Endodermal cell (in vitro differentiated cells): ENCODE measurements around the gene UGT1A10. TPM values are rescaled to one million over a fixed set of nuclear protein-coding genes. Genes with fewer than 3 reads are reported as not detected.
"Not testable (repeated sequence)": the region's sequence is repeated elsewhere in the genome, so short reads cannot be mapped to it uniquely, and the experiment has no call there.

ENCODE experiments used
- DNase-seq: peaks from one replicate; pipeline ENCODE4 v3.0.0-alpha.2; 2017
- H3K27ac ChIP-seq: 2 replicates; pipeline ENCODE4 v1.5.1; 2013; ENCODE audit warnings: mild to moderate bottlenecking, low read depth, low read length, moderate library complexity
- H3K27me3 ChIP-seq: 2 replicates; pipeline ENCODE4 v1.6.1; 2013; ENCODE audit warnings: mild to moderate bottlenecking, low read length, moderate library complexity; ENCODE audit not compliant: insufficient read depth, control insufficient read depth, poor library complexity, severe bottlenecking
- H3K36me3 ChIP-seq: 2 replicates; pipeline ENCODE4 v1.7.0; 2013; ENCODE audit warnings: mild to moderate bottlenecking, low read length, moderate library complexity; ENCODE audit not compliant: control insufficient read depth, insufficient read depth
- H3K4me1 ChIP-seq: one replicate; pipeline ENCODE4 v1.7.0; 2013; ENCODE audit warnings: low read length; ENCODE audit not compliant: control insufficient read depth, insufficient read depth
- H3K4me3 ChIP-seq: 2 replicates; pipeline ENCODE4 v1.5.1; 2013; ENCODE audit warnings: mild to moderate bottlenecking, low read length, moderate library complexity
- H3K9ac ChIP-seq: 2 replicates; pipeline ENCODE4 v1.6.1; 2013; ENCODE audit warnings: mild to moderate bottlenecking, low read length, moderate library complexity; ENCODE audit not compliant: poor library complexity, severe bottlenecking; ENCODE audit errors: extremely low read depth
- H3K9me3 ChIP-seq: 2 replicates; pipeline ENCODE4 v1.6.1; 2013; ENCODE audit warnings: mild to moderate bottlenecking, low read length, moderate library complexity; ENCODE audit not compliant: control insufficient read depth
- H3K27ac Mint-ChIP-seq: 2 replicates; pipeline ENCODE4 v1.8.0; 2020; ENCODE audit warnings: mixed read lengths
- H3K27me3 Mint-ChIP-seq: 2 replicates; pipeline ENCODE4 v1.8.0; 2021; ENCODE audit warnings: mild to moderate bottlenecking, mixed read lengths; ENCODE audit not compliant: insufficient read depth
- H3K36me3 Mint-ChIP-seq: 2 replicates; pipeline ENCODE4 v1.8.0; 2020; ENCODE audit warnings: low read depth, mixed read lengths
- H3K4me1 Mint-ChIP-seq: 2 replicates; pipeline ENCODE4 v1.8.0; 2020; ENCODE audit warnings: mixed read lengths
- H3K4me3 Mint-ChIP-seq: 2 replicates; pipeline ENCODE4 v1.8.0; 2020; ENCODE audit warnings: mild to moderate bottlenecking, moderate library complexity, mixed read lengths
- H3K9me3 Mint-ChIP-seq: 2 replicates; pipeline ENCODE4 v1.8.0; 2020; ENCODE audit warnings: mild to moderate bottlenecking, mixed read lengths
- CTCF ChIP-seq: fragments of 200-600 bp; sonication (generic); conservative IDR thresholded peaks from 2 replicates; pipeline ENCODE4 v1.5.0; 2021; ENCODE audit warnings: antibody characterized with exemption, mild to moderate bottlenecking
- WGBS, 2 experiments: methylation state at CpG; one replicate each; pipeline versions ENCODE4 v1.1.5 to v1.1.7; 2013; ENCODE audit warnings: missing lambda C conversion rate in 2 of 2, mixed read lengths in 1 of 2; ENCODE audit not compliant: insufficient coverage in 1 of 2, insufficient read length in 1 of 2; 5-methylcytosine and 5-hydroxymethylcytosine counted together
- total RNA-seq, 2 donors: library from RNA; stranded (reverse); fragmentation: NEBNext Ultra II Directional in 1 of 2; extraction: Animal tissue kit (Norgen Biotek cat#: 25700) in 1 of 2; gene quantifications; 2 replicates in 1 of 2; 3 replicates in 1 of 2; pipeline ENCODE4 v1.2.1, GENCODE V29; 2021

UGT1A10 gene
- total RNA-seq, 2 donors from 2014 or later: 0.13 TPM; not detected in 1

GRCh38 chr2:233718552-233718951 is 82.3 kb downstream of the UGT1A10 start, which contains the start of gene UGT1A4:
TSS of gene UGT1A4 (plus strand) at chr2:233718736. CDS start at chr2:233718821, 85 bp downstream.
- Histone ChIP-seq H3K4me3 (no peak within 1 kb of the TSS), H3K27ac (no peak within 1 kb of the TSS), H3K36me3 (no peaks in the 10 kb centered on the region), H3K9me3 (peaks cover 17% of the 10 kb centered on the region), H3K27me3 (no peaks in the 10 kb centered on the region), H3K9ac (no peak within 1 kb of the TSS), H3K4me1 (no peaks in the 10 kb centered on the region)
- no peak within 1 kb of the TSS for H3K27ac Mint-ChIP-seq
- peaks cover 25% of the 10 kb centered on the region for H3K27me3 Mint-ChIP-seq
- no peak for DNase-seq
- no peak for TF ChIP-seq CTCF
- H3K9me3 Mint-ChIP-seq: peaks cover 28% of the 10 kb centered on the region
- H3K4me3 Mint-ChIP-seq: no peak within 1 kb of the TSS
- 93 to 100% methylated on average over 3 to 7 of the region's 7 CpGs for WGBS, 2 experiments
- no peaks in the 10 kb centered on the region for H3K4me1 Mint-ChIP-seq
- no peaks in the 10 kb centered on the region for H3K36me3 Mint-ChIP-seq

- Histone ChIP-seq H3K9me3 (peaks cover 6% of the 10 kb centered on the region), H3K27ac (no peak within 1 kb of the TSS), H3K36me3 (no peaks in the 10 kb centered on the region), H3K4me1 (no peaks in the 10 kb centered on the region), H3K9ac (no peak within 1 kb of the TSS), H3K4me3 (no peak within 1 kb of the TSS), H3K27me3 (no peaks in the 10 kb centered on the region)
- H3K27me3 Mint-ChIP-seq: peaks cover 13% of the 10 kb centered on the region
- no peaks in the 10 kb centered on the region for H3K36me3 Mint-ChIP-seq
- peaks cover 2% of the 10 kb centered on the region for H3K4me1 Mint-ChIP-seq
- TF ChIP-seq CTCF: no peak
- H3K9me3 Mint-ChIP-seq: peaks cover 30% of the 10 kb centered on the region
- no peak for DNase-seq
- WGBS, 2 experiments: 88 to 93% methylated on average over 4 to 8 of the region's 8 CpGs
- H3K27ac Mint-ChIP-seq: no peak within 1 kb of the TSS
- H3K4me3 Mint-ChIP-seq: no peak within 1 kb of the TSS
Observed at GRCh38 chr2:233728723-233729301, 92.6 kb downstream of the UGT1A10 start, which contains the start of gene UGT1A3. TSS of gene UGT1A3 (plus strand) at chr2:233729042. CDS start at chr2:233729127, 85 bp downstream.

- H3K4me3 ChIP-seq, H3K27me3 ChIP-seq, H3K4me3 Mint-ChIP-seq, H3K9ac ChIP-seq, H3K36me3 ChIP-seq, DNase-seq, H3K36me3 Mint-ChIP-seq, H3K4me1 ChIP-seq, H3K27ac ChIP-seq, H3K4me1 Mint-ChIP-seq, H3K27me3 Mint-ChIP-seq, H3K27ac Mint-ChIP-seq: not testable (repeated sequence)
- 90 to 93% methylated on average over 11 to 14 of the region's 14 CpGs for WGBS, 2 experiments
- H3K9me3 ChIP-seq: peaks cover 22% of the 10 kb centered on the region
- H3K9me3 Mint-ChIP-seq: peaks cover 26% of the 10 kb centered on the region
Observed at GRCh38 chr2:233736868-233737653, 100.8 kb downstream of the UGT1A10 start.
